Fibroblast of pulmonary artery (primary cell): ENCODE measurements around the gene CEP135.
"Not testable (repeated sequence)": the region's sequence is repeated elsewhere in the genome, so short reads cannot be mapped to it uniquely, and the experiment has no call there.

Experiments used
- DNase-seq: peaks from one replicate; pipeline ENCODE4 v3.0.0-alpha.2; 2010; ENCODE audit warnings: low read depth
- H3K4me3 ChIP-seq: replicated peaks from 2 replicates; pipeline ENCODE4 v1.5.1; 2011; ENCODE audit warnings: low read depth, mild to moderate bottlenecking, control low read depth, low read length, moderate library complexity
- TF ChIP-seq, protein P1 (sequence below): IDR thresholded peaks from 2 replicates; pipeline ENCODE4 v1.5.1; 2011; ENCODE audit warnings: mild to moderate bottlenecking, control low read depth, low read length, inconsistent platforms; ENCODE audit errors: missing control alignments

Gene CEP135

DNA sequence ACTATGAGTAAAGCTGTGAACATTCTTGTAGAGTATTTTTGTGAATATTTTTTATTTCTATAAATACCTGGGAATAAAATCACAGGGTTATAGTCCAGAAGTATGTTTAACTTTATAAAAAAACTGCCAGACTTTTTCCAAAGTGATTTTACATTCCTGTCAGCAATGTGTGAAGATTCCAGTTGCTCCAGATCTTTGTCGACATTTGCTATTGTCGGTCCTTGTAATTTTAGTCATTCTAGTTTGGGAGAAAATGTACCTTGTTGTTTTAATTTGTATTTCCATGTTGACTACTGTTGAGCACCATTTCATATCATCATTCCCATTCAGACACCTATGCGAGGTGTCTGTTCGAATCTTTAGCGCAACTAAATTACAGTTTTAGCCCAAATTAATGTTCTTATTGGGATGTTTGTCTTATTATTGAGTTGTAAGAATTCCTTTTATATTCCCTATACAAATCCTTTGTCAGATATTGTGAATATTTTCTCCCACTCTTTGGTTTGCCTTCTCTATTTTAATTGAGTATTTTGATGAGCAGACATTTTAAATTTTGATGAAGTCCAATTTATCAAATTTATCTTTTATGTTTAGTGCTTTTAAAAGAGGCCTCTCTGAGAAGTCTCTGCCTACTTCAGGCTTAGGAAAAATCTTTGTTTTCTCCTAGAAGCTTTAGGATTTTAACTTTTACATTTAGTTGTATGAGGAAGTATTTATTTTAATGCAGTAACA is 2.6 kb downstream of the CEP135 start:
- no peak for DNase-seq
- TF ChIP-seq, protein P1, sequence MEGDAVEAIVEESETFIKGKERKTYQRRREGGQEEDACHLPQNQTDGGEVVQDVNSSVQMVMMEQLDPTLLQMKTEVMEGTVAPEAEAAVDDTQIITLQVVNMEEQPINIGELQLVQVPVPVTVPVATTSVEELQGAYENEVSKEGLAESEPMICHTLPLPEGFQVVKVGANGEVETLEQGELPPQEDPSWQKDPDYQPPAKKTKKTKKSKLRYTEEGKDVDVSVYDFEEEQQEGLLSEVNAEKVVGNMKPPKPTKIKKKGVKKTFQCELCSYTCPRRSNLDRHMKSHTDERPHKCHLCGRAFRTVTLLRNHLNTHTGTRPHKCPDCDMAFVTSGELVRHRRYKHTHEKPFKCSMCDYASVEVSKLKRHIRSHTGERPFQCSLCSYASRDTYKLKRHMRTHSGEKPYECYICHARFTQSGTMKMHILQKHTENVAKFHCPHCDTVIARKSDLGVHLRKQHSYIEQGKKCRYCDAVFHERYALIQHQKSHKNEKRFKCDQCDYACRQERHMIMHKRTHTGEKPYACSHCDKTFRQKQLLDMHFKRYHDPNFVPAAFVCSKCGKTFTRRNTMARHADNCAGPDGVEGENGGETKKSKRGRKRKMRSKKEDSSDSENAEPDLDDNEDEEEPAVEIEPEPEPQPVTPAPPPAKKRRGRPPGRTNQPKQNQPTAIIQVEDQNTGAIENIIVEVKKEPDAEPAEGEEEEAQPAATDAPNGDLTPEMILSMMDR: no peak
- no peak overlapping the region for H3K4me3 ChIP-seq

DNA sequence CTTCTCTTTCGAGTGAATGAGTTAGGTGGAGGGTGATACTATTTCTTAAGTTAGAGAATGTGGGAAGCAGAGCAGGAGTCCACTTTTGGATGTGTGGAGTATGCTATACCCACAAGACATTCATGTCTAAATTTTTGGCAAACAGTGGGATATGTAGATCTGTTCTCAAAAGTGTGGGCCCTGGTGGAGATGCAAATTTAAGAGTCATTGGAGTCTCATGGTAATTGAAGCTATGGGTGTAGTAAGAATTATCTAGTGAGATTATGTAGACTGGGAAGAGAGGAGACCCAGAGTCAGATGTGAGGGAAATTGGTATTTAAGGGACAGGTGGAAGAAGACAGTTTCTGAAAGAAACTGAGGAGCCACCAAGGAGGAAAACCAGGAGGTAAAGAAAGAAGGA is 7.0 kb downstream of the CEP135 start:
- TF ChIP-seq, protein P1: no peak
- no peak overlapping the region for H3K4me3 ChIP-seq
- no peak for DNase-seq

DNA sequence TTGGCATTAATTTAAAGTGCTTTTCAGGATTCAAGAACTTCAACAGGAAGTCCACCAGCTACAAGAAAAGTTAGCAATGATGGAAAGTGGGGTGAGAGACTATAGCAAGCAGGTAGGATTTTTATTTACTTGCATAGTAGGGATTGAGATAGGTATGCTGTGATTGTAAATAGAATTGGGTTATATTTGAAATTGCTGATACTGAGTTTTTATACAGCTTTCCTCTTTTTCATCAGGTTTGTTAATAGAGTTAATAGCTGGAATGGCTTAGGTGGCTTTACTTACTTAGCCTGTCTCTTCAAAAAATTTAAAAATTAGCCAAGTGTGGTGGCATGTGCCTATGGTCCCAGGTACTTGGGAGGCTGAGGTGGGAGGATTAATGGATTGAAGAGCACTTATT is 10.9 kb downstream of the CEP135 start:
- TF ChIP-seq, protein P1: no peak
- no peak overlapping the region for H3K4me3 ChIP-seq
- DNase-seq: no peak

DNA sequence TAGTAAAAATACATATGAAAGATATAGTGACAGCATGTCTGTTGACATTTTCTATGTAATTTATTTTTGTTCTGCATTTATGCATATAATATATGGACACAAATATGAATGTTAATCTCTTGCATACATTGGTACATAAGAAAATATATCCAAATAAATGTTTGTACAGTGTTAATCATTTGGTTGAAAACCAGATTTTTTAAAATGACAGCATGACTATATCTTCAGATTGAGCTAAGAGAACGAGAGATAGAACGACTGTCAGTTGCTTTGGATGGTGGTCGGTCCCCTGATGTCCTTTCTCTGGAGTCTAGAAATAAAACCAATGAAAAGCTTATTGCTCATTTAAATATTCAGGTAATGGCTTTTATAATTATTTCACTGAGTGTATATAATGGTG is 15.3 kb downstream of the CEP135 start:
- H3K4me3 ChIP-seq: no peak overlapping the region
- TF ChIP-seq, protein P1: no peak

DNA sequence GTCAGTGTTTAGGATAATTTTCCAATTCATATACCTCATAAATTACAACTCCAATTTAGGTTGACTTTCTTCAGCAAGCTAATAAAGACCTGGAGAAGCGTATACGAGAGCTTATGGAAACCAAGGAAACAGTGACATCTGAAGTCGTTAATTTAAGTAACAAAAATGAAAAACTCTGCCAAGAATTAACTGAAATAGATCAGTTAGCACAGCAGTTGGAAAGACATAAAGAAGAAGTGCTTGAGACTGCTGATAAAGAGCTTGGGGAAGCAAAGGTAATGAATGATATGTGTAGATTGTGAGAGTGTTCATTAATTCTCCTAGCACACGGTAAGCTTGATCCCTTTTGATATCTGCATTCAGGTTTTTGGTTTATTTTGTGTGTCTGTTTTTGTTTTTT is 16.8 kb downstream of the CEP135 start:
- TF ChIP-seq, protein P1: no peak
- H3K4me3 ChIP-seq: no peak overlapping the region
- no peak for DNase-seq

More for the DNA sequence above, 15.3 kb downstream of the CEP135 start:
- no peak for DNase-seq

DNA sequence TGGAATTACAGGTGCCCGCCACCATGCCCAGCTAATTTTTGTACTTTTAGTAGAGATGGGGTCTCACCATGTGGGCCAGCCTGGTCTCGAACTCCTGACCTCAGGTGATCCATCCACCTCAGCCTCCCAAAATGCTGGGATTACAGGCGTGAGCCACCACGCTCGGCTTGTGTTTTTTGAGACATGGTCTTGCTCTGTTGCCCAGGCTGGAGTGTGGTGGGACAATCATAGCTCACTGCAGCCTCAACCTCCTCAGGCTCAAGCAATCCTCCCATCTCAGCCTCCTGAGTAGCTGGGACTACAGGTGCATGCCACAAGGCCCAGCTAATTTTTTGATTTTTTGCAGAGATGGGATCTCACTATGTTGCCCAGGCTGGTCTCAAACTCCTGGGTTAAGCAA is 17.6 kb downstream of the CEP135 start:
- DNase-seq: not testable (repeated sequence)

DNA sequence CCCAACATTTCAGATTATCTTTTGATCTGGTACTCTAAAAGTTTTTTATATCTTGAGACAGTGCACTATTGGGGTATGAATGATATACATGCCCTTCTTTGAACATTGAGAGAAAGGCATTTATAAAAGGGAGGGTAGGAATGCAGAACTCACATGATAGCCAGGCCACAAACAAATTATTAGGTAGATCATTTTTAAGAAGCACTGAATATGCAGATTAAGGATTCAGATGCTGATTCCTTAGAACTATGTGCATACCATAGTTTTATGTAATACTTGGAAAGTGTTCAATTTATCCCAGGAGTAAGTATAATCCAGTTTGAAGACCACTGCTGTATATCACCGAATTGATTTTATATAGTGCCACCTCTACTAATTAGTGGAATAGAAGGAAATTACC is 18.6 kb downstream of the CEP135 start:
- TF ChIP-seq, protein P1: no peak
- DNase-seq: no peak

More for the DNA sequence above, 17.6 kb downstream of the CEP135 start:
- not testable (repeated sequence) for H3K4me3 ChIP-seq

More for the DNA sequence above, 18.6 kb downstream of the CEP135 start:
- no peak overlapping the region for H3K4me3 ChIP-seq
